D721Med (cell line): ENCODE measurements around the gene DNAH1.

Experiments
- DNase-seq: peaks from one replicate; pipeline ENCODE4 v3.0.0; 2011; ENCODE audit warnings: low spot score; ENCODE audit not compliant: insufficient read length
- FAIRE-seq: peaks from 2 replicates; lab custom pipeline; 2011; peaks lifted over from hg19 to GRCh38; lab: Jason Lieb, UNC
- TF ChIP-seq, protein P1 (sequence below): IDR thresholded peaks from 2 replicates; pipeline ENCODE4 v1.5.1; 2012; ENCODE audit warnings: mild to moderate bottlenecking, control low read depth; ENCODE audit not compliant: insufficient read depth; ENCODE audit errors: missing control alignments

The DNAH1 gene

GRCh38 chr3:52277071-52277964, 38.8 kb upstream of the DNAH1 start:
- TF ChIP-seq, protein P1, sequence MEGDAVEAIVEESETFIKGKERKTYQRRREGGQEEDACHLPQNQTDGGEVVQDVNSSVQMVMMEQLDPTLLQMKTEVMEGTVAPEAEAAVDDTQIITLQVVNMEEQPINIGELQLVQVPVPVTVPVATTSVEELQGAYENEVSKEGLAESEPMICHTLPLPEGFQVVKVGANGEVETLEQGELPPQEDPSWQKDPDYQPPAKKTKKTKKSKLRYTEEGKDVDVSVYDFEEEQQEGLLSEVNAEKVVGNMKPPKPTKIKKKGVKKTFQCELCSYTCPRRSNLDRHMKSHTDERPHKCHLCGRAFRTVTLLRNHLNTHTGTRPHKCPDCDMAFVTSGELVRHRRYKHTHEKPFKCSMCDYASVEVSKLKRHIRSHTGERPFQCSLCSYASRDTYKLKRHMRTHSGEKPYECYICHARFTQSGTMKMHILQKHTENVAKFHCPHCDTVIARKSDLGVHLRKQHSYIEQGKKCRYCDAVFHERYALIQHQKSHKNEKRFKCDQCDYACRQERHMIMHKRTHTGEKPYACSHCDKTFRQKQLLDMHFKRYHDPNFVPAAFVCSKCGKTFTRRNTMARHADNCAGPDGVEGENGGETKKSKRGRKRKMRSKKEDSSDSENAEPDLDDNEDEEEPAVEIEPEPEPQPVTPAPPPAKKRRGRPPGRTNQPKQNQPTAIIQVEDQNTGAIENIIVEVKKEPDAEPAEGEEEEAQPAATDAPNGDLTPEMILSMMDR, result no peak
- DNase-seq (no peak), FAIRE-seq (no peak)

DNA sequence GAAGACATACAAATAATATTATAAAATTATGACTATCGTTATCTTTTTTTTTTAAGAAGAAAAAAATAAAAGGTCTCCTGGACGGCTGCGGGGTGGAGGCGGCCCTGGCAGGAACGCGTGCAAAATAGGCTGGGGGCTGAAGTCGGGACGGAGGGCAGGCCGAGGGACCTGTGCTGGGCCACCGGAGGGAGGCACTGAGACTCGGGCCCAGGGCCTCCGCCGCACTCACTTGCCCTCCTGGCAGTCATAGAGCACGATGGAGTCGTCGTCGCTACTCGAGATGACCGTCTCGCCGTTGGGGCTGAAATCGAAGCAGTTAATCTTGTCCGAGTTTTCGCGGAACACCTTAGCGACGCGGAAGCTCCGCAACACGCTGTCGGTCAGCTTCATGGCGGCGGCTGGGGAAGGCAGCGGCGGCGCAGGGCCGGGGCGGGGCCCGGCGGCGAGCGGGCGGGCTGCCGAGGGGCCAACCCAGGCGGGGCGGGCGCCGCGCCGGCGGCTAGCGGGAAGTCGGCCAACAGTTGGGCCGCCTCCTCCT, 38.1 kb upstream of the DNAH1 start:
- TF ChIP-seq, protein P1, result no peak
- DNase-seq, result no peak
- no peak for FAIRE-seq

- TF ChIP-seq, protein P1, result peak; percentile 42
- FAIRE-seq, result no peak
- peak; percentile 90 for DNase-seq
These were observed 37.5 kb upstream of the DNAH1 start, which contains the start of gene WDR82 for GRCh38 chr3:52278510-52279069. WDR82 (minus strand) TSS chr3:52278649; CDS start chr3:52278361, 288 bp downstream.

- FAIRE-seq (no peak), DNase-seq (no peak)
- TF ChIP-seq, protein P1, result no peak
These were observed 36.5 kb upstream of the DNAH1 start for GRCh38 chr3:52279596-52279995.

- DNase-seq, result no peak
- no peak for FAIRE-seq
These were observed 36.1 kb upstream of the DNAH1 start for GRCh38 chr3:52280050-52280461.

DNA sequence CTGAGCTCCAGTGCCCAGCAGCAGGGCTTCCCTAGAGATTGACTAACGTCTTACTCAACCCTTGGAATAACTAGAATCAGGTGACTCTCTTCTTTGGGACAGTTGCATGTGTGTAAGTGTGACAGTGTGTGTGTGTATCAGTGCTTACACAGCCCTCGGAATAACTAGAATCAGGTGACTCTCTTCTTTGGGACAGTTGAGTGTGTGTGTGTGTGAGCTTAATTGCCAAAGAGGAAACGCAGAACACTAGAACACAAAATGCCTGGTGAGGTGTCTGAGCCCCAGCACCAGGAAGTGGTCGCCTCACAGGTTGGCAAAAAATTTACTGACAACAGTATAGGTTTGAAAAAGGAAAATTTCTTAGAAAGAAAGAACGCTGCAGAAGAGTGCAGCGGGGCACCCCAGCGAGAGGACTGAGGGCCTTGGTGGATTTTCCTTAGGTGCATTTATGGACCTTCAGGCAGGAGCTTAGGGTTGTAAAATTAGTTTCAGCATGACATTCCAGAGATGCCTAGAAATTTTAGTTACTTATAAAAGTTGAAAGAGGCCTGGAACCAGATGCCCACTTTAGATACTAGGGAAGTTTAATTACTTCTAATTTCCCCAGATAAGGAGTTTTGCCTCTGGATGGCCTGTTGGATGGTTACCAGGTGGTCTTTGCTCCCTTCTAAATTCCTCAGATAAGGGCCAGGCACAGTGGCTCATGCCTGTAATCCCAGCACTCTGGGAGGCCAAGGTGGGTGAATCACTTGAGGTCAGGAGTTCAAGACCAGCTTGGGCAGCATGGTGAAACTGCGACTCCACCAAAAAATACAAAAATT, 33.9 kb upstream of the DNAH1 start:
- TF ChIP-seq, protein P1, result no peak
- FAIRE-seq (no peak), DNase-seq (no peak)

More at GRCh38 chr3:52280050-52280461, 36.1 kb upstream of the DNAH1 start:
- TF ChIP-seq, protein P1, result no peak
